GM18508 (cell line): ENCODE results near the gene ZBTB7C.

ENCODE experiments used
- ATAC-seq: cut with Tn5 transposase; IDR thresholded peaks from one replicate; pipeline ENCODE4 v1.9.1; 2021; ENCODE audit warnings: moderate number of reproducible peaks; ENCODE audit not compliant: insufficient read depth, unreplicated experiment

The ZBTB7C gene

GRCh38 chr18:48228841-48229240 lies 180.3 kb downstream of the ZBTB7C start:
- ATAC-seq: no peak

- ATAC-seq: no peak
Observed at GRCh38 chr18:48228301-48228715, 180.9 kb downstream of the ZBTB7C start.

- no peak for ATAC-seq
Observed at GRCh38 chr18:48227206-48227605, 182.0 kb downstream of the ZBTB7C start.

- no peak for ATAC-seq
Observed at GRCh38 chr18:48226401-48226800, 182.8 kb downstream of the ZBTB7C start.

GRCh38 chr18:48222118-48222517 lies 187.1 kb downstream of the ZBTB7C start:
- no peak for ATAC-seq

GRCh38 chr18:48219810-48220499 lies 189.2 kb downstream of the ZBTB7C start:
- ATAC-seq: no peak

- no peak for ATAC-seq
Observed at GRCh38 chr18:48219037-48219809, 190.0 kb downstream of the ZBTB7C start.

- no peak for ATAC-seq
Observed at GRCh38 chr18:48218285-48219022, 190.7 kb downstream of the ZBTB7C start.

GRCh38 chr18:48217258-48218250 lies 191.6 kb downstream of the ZBTB7C start:
- no peak for ATAC-seq

- no peak for ATAC-seq
Observed at GRCh38 chr18:48216639-48217257, 192.4 kb downstream of the ZBTB7C start.

- ATAC-seq: no peak
Observed at GRCh38 chr18:48215876-48216638, 193.1 kb downstream of the ZBTB7C start.

GRCh38 chr18:48213791-48214190 lies 195.4 kb downstream of the ZBTB7C start:
- no peak for ATAC-seq

- no peak for ATAC-seq
Observed at GRCh38 chr18:48208432-48209140, 200.6 kb downstream of the ZBTB7C start.

GRCh38 chr18:48207733-48208132 lies 201.4 kb downstream of the ZBTB7C start:
- no peak for ATAC-seq

- no peak for ATAC-seq
Observed at GRCh38 chr18:48206887-48207286, 202.3 kb downstream of the ZBTB7C start.

GRCh38 chr18:48203961-48204666 lies 205.1 kb downstream of the ZBTB7C start:
- ATAC-seq: no peak

GRCh38 chr18:48203288-48203945 lies 205.8 kb downstream of the ZBTB7C start:
- ATAC-seq: no peak
